IMR-90 (cell line): ENCODE results near the gene CDKL5. TPM values are rescaled to one million over a fixed set of nuclear protein-coding genes. Genes with fewer than 3 reads are reported as not detected.

Experiments
- ATAC-seq: fragments of 200-7000 bp; cut with Tn5 transposase; 2 replicates; pipeline ENCODE4 v1.9.1; 2020; ENCODE audit warnings: low read depth, mild to moderate bottlenecking, moderate library complexity
- BruUV-seq: library from RNA; stranded (reverse); fragments of 400-500 nt; replicated peaks from 2 replicates; lab custom pipeline; 2021; lab: Mats Ljungman, UMichigan
- CTCF ChIA-PET: fragments of 300-600 bp; formaldehyde crosslinking; extraction: SDS; loops from one replicate; lab custom pipeline; 2021; ENCODE audit warnings: antibody characterized with exemption; lab: Yijun Ruan, JAX
- POLR2A ChIA-PET: fragments of 300-600 bp; sonication (Branson Sonifier 250); formaldehyde crosslinking; loops from one replicate; lab custom pipeline; 2022; ENCODE audit warnings: antibody characterized with exemption; ENCODE audit not compliant: unreplicated experiment; lab: Charles Lee
- DNase-seq: peaks from one replicate; pipeline ENCODE4 v3.0.0; 2013
- H2AFZ ChIP-seq: replicated peaks from 2 replicates; pipeline ENCODE3; 2013; ENCODE audit warnings: low read length, mild to moderate bottlenecking; ENCODE audit not compliant: poor library complexity
- H2AK5ac ChIP-seq: 2 replicates; pipeline ENCODE4 v1.6.1; 2013; ENCODE audit warnings: low read depth, low read length, inconsistent platforms
- H2AK9ac ChIP-seq: replicated peaks from 2 replicates; pipeline ENCODE3; 2013; ENCODE audit warnings: mild to moderate bottlenecking, low read depth, low read length, moderate library complexity; ENCODE audit not compliant: poor library complexity
- H2BK120ac ChIP-seq: 2 replicates; pipeline ENCODE4 v1.6.1; 2013; ENCODE audit warnings: low read depth, low read length, inconsistent platforms
- H2BK15ac ChIP-seq: 3 replicates; pipeline ENCODE4 v1.6.1; 2013; ENCODE audit warnings: low read depth, low read length, inconsistent platforms
- H2BK20ac ChIP-seq: 2 replicates; pipeline ENCODE4 v1.6.1; 2013; ENCODE audit warnings: low read depth, mild to moderate bottlenecking, inconsistent platforms, low read length, moderate library complexity
- H2BK5ac ChIP-seq: 2 replicates; pipeline ENCODE4 v1.6.1; 2013; ENCODE audit warnings: mild to moderate bottlenecking, low read depth, low read length, inconsistent platforms; ENCODE audit not compliant: poor library complexity, severe bottlenecking
- H3K14ac ChIP-seq: replicated peaks from 2 replicates; pipeline ENCODE4 v1.6.1; 2013; ENCODE audit warnings: low read depth, low read length, inconsistent platforms
- H3K18ac ChIP-seq: 2 replicates; pipeline ENCODE4 v1.6.1; 2013; ENCODE audit warnings: low read depth, low read length, control low read depth
- H3K23ac ChIP-seq: 2 replicates; pipeline ENCODE4 v1.6.1; 2013; ENCODE audit warnings: low read depth, low read length, inconsistent platforms
- H3K27ac ChIP-seq: 2 replicates; pipeline ENCODE4 v1.5.1; 2013; ENCODE audit warnings: mild to moderate bottlenecking, control low read depth, low read length; ENCODE audit not compliant: insufficient read depth
- H3K27me3 ChIP-seq: 2 replicates; pipeline ENCODE4 v1.6.1; 2013; ENCODE audit warnings: low read length; ENCODE audit not compliant: control insufficient read depth, insufficient read depth
- H3K36me3 ChIP-seq: 2 replicates; pipeline ENCODE4 v1.6.1; 2013; ENCODE audit warnings: low read length, mixed read lengths; ENCODE audit not compliant: control insufficient read depth, insufficient read depth
- H3K4ac ChIP-seq: 2 replicates; pipeline ENCODE4 v1.6.1; 2013; ENCODE audit warnings: low read depth, low read length, inconsistent platforms
- H3K4me1 ChIP-seq: 2 replicates; pipeline ENCODE4 v1.6.1; 2013; ENCODE audit warnings: low read length, mixed read lengths; ENCODE audit not compliant: control insufficient read depth, insufficient read depth
- H3K4me2 ChIP-seq: 2 replicates; pipeline ENCODE4 v1.6.1; 2013; ENCODE audit warnings: low read depth, mild to moderate bottlenecking, control low read depth, low read length, moderate library complexity
- H3K4me3 ChIP-seq: 2 replicates; pipeline ENCODE4 v1.5.1; 2013; ENCODE audit warnings: low read depth, mild to moderate bottlenecking, control low read depth, low read length, moderate library complexity; ENCODE audit not compliant: insufficient read depth
- H3K56ac ChIP-seq: 2 replicates; pipeline ENCODE4 v1.6.1; 2013; ENCODE audit warnings: low read length, inconsistent platforms; ENCODE audit not compliant: insufficient read depth; ENCODE audit errors: extremely low read depth
- H3K79me1 ChIP-seq, 2 experiments: 2 replicates each; pipeline ENCODE4 v1.6.1; 2013; ENCODE audit warnings: low read length in 2 of 2, inconsistent platforms in 1 of 2, low read depth in 1 of 2
- H3K9ac ChIP-seq: 2 replicates; pipeline ENCODE4 v1.6.1; 2013; ENCODE audit warnings: low read depth, low read length, control low read depth
- H3K9me1 ChIP-seq: 2 replicates; pipeline ENCODE4 v1.6.1; 2013; ENCODE audit warnings: low read length, inconsistent platforms; ENCODE audit not compliant: insufficient read depth
- H3K9me3 ChIP-seq: 2 replicates; pipeline ENCODE4 v1.6.1; 2013; ENCODE audit warnings: low read length; ENCODE audit not compliant: control insufficient read depth, insufficient read depth
- H4K20me1 ChIP-seq: 2 replicates; pipeline ENCODE4 v1.6.1; 2013; ENCODE audit warnings: low read length, inconsistent platforms; ENCODE audit not compliant: insufficient read depth
- H4K5ac ChIP-seq: 2 replicates; pipeline ENCODE4 v1.6.1; 2013; ENCODE audit warnings: mild to moderate bottlenecking, low read depth, low read length, control low read depth
- H4K8ac ChIP-seq, 2 experiments: 2 replicates each; pipeline ENCODE4 v1.6.1; 2013; ENCODE audit warnings: low read depth in 2 of 2, low read length in 2 of 2, control low read depth in 1 of 2, inconsistent platforms in 1 of 2
- H4K91ac ChIP-seq: 2 replicates; pipeline ENCODE4 v1.6.1; 2013; ENCODE audit warnings: low read depth, low read length, inconsistent platforms; ENCODE audit not compliant: insufficient read depth
- BHLHE40 ChIP-seq: fragments of 150-350 bp; IDR thresholded peaks from 2 replicates; pipeline ENCODE4 v1.6.1; 2016; ENCODE audit warnings: mild to moderate bottlenecking, low read depth, low read length
- MAZ ChIP-seq: IDR thresholded peaks from 2 replicates; pipeline ENCODE4 v1.6.1; 2012; ENCODE audit warnings: low read depth, mild to moderate bottlenecking, low read length, improper control_type of control experiment, moderate library complexity, borderline replicate concordance
- NFE2L2 ChIP-seq: fragments of 150-350 bp; IDR thresholded peaks from 2 replicates; pipeline ENCODE4 v1.6.1; 2016; ENCODE audit warnings: low read depth, mild to moderate bottlenecking, low read length
- POLR2A ChIP-seq: IDR thresholded peaks from 2 replicates; pipeline ENCODE4 v1.6.1; 2012; ENCODE audit warnings: mild to moderate bottlenecking, low read depth, low read length
- RCOR1 ChIP-seq: IDR thresholded peaks from 2 replicates; pipeline ENCODE4 v1.6.1; 2012; ENCODE audit warnings: mild to moderate bottlenecking, low read length, improper control_type of control experiment; ENCODE audit not compliant: insufficient replicate concordance
- WGBS, 2 experiments: methylation state at CpG; one replicate each; pipeline versions ENCODE4 v1.1.5 to v1.1.7; 2013; ENCODE audit warnings: missing lambda C conversion rate in 2 of 2; ENCODE audit not compliant: insufficient read length in 1 of 2; ENCODE audit errors: extremely low coverage in 2 of 2; 5-methylcytosine and 5-hydroxymethylcytosine counted together
- dilution Hi-C: fragments of 300-500 bp; cut with HindIII; formaldehyde crosslinking; loops from one replicate; pipeline ENCODE4 v1.14.3; 2018; ENCODE audit warnings: low sequenced_read_pairs; ENCODE audit not compliant: unreplicated experiment
- in situ Hi-C: fragments of 300-500 bp; cut with MboI; formaldehyde crosslinking; loops from 3 replicates; pipeline ENCODE4 v1.14.3; 2019; ENCODE audit warnings: low sequenced_read_pairs, inconsistent platforms, mixed read lengths
- intact Hi-C: fragments of 100-400 bp; cut with micrococcal nuclease; formaldehyde crosslinking; loops from 2 replicates; pipeline ENCODE4 v1.10.0; 2022
- polyA plus RNA-seq, 3 experiments: library from polyadenylated mRNA; depleted of rRNA; stranded (reverse); fragments of >200 nt; gene quantifications; 2 replicates each; pipeline ENCODE4 v1.2.3, GENCODE V29; 2012; ENCODE audit warnings: low replicate concordance in 1 of 3
- total RNA-seq: library from RNA; depleted of rRNA; stranded (reverse); fragments of >200 nt; gene quantifications from 2 replicates; pipeline ENCODE4 v1.2.3, GENCODE V29; 2012
- TF ChIP-seq, protein P1 (sequence below): fragments of 150-350 bp; IDR thresholded peaks from 2 replicates; pipeline ENCODE4 v1.6.1; 2016; ENCODE audit warnings: low read depth, mild to moderate bottlenecking, low read length, moderate library complexity, borderline replicate concordance
- TF ChIP-seq, protein P2 (sequence below): conservative IDR thresholded peaks from 2 replicates; pipeline ENCODE4 v1.5.1; 2012; ENCODE audit warnings: mild to moderate bottlenecking, low read depth, low read length, improper control_type of control experiment

Gene CDKL5
- total and polyA plus RNA-seq, 2 of the 4 experiments (the other 2 are of a cell fraction) = 3.5 to 9.7 TPM

DNA sequence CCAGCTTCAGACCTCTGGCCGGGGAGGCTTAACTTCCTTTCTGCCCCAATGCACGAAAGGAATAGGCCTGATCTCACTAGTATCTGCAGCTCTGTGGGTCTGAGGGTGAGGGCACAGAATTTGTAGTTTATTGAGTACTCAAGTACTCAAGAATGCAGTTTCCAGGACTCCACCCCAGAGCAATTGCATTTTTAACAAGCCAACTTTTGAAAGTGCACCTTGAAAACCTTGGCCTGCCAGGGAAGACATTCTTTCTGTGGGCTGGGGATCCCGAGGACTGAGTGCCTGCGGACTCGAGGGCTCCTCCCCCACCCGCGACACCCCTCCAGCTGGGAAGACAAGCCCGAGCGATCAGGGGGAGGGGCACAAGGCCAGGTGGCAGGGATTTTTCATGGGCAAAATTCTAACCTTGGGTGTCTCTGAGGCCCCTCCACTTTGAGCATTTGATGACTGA is 224.1 kb downstream of the CDKL5 start:
- H2BK5ac ChIP-seq = no peak overlapping the region
- no peak overlapping the region for H2AK5ac ChIP-seq
- H3K56ac ChIP-seq = no peak overlapping the region
- H3K4me1 ChIP-seq = no peaks in the 10 kb centered on the region
- H3K9me1 ChIP-seq = no peaks in the 10 kb centered on the region
- no peak overlapping the region for H2AFZ ChIP-seq
- no peaks in the 10 kb centered on the region for H3K79me1 ChIP-seq
- H3K18ac ChIP-seq = no peak overlapping the region
- H2BK15ac ChIP-seq = no peak overlapping the region
- no TSS peak for BruUV-seq
- no peak overlapping the region for H4K5ac ChIP-seq
- no peak overlapping the region for H4K8ac ChIP-seq
- in situ Hi-C loops (no loop called here), intact Hi-C loops (no loop called here), dilution Hi-C loops (no loop called here)
- TF ChIP-seq, protein P1, sequence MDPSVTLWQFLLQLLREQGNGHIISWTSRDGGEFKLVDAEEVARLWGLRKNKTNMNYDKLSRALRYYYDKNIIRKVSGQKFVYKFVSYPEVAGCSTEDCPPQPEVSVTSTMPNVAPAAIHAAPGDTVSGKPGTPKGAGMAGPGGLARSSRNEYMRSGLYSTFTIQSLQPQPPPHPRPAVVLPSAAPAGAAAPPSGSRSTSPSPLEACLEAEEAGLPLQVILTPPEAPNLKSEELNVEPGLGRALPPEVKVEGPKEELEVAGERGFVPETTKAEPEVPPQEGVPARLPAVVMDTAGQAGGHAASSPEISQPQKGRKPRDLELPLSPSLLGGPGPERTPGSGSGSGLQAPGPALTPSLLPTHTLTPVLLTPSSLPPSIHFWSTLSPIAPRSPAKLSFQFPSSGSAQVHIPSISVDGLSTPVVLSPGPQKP = no peak
- TF ChIP-seq, protein P2, sequence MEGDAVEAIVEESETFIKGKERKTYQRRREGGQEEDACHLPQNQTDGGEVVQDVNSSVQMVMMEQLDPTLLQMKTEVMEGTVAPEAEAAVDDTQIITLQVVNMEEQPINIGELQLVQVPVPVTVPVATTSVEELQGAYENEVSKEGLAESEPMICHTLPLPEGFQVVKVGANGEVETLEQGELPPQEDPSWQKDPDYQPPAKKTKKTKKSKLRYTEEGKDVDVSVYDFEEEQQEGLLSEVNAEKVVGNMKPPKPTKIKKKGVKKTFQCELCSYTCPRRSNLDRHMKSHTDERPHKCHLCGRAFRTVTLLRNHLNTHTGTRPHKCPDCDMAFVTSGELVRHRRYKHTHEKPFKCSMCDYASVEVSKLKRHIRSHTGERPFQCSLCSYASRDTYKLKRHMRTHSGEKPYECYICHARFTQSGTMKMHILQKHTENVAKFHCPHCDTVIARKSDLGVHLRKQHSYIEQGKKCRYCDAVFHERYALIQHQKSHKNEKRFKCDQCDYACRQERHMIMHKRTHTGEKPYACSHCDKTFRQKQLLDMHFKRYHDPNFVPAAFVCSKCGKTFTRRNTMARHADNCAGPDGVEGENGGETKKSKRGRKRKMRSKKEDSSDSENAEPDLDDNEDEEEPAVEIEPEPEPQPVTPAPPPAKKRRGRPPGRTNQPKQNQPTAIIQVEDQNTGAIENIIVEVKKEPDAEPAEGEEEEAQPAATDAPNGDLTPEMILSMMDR = no peak
- TF ChIP-seq NFE2L2 (no peak), POLR2A (no peak), BHLHE40 (no peak), MAZ (no peak), RCOR1 (no peak)
- no CpG with 5 or more reads among the region's 9 CpGs for WGBS, 2 experiments
- H3K4ac ChIP-seq = no peak overlapping the region
- no peak overlapping the region for H3K9ac ChIP-seq
- no peaks in the 10 kb centered on the region for H3K36me3 ChIP-seq
- H3K23ac ChIP-seq = no peak overlapping the region
- H3K9me3 ChIP-seq = no peaks in the 10 kb centered on the region
- H3K27me3 ChIP-seq = no peaks in the 10 kb centered on the region
- H4K20me1 ChIP-seq = no peaks in the 10 kb centered on the region
- no peak overlapping the region for H3K4me2 ChIP-seq
- H4K91ac ChIP-seq = no peak overlapping the region
- ATAC-seq (no peak), DNase-seq (no peak)
- H3K27ac ChIP-seq = no peak overlapping the region
- no peak overlapping the region for H3K4me3 ChIP-seq
- CTCF ChIA-PET = no interaction called here
- no peak overlapping the region for H3K14ac ChIP-seq
- H2AK9ac ChIP-seq = no peak overlapping the region
- H2BK20ac ChIP-seq = no peak overlapping the region
- no peak overlapping the region for H2BK120ac ChIP-seq
- POLR2A ChIA-PET = no interaction called here
